ENCODE results near the gene CCDC122. TPM values are rescaled to one million over a fixed set of nuclear protein-coding genes. Genes with fewer than 3 reads are reported as not detected.

The CCDC122 gene
- polyA plus RNA-seq (2013, experiment 1 of 2), result 10.3 TPM
- 11.6 TPM for polyA plus RNA-seq (2013, experiment 2 of 2)

- H2BK5ac ChIP-seq (ENCODE audit: low read length), result no peak within 1 kb of the TSS
- H3K27ac ChIP-seq (replicated peaks; ENCODE audit: low read length), result no peak within 1 kb of the TSS
- peak within 1 kb of the TSS; percentile 96 for H2AFZ ChIP-seq (ENCODE audit: low read length)
- WGBS, 2 donors (ENCODE audit: extremely low coverage in 2 of 2, insufficient read length in 2 of 2, insufficient replicate concordance in 1 of 2), result no CpG with 5 or more reads among the region's 78 CpGs
- H3K4me2 ChIP-seq (ENCODE audit: insufficient read depth, low read length, poor library complexity, severe bottlenecking), result peak within 1 kb of the TSS; percentile 100
- no peak within 1 kb of the TSS for H2AK5ac ChIP-seq (ENCODE audit: low read depth, low read length)
- H3K79me1 ChIP-seq (ENCODE audit: low read depth, low read length), result no peaks in the 10 kb centered on the region
- H2BK12ac ChIP-seq (ENCODE audit: low read length), result no peak within 1 kb of the TSS
- H4K91ac ChIP-seq (ENCODE audit: low read depth, low read length, poor library complexity), result no peak within 1 kb of the TSS
- H3K9ac ChIP-seq (ENCODE audit: low read depth, low read length, poor library complexity), result peak within 1 kb of the TSS; percentile 91
- H3K4me1 ChIP-seq (ENCODE audit: control insufficient read depth in 2 of 2, insufficient read depth in 1 of 2, low read depth in 1 of 2, low read length in 2 of 2), result peaks cover 0 to 4% of the 10 kb centered on the region in 2 donors
- peak; percentile 62 for DNase-seq (ENCODE audit: low spot score)
- no peak within 1 kb of the TSS for H3K4ac ChIP-seq (ENCODE audit: low read length)
- H3K9me3 ChIP-seq (replicated peaks in 1 of 2; ENCODE audit: control insufficient read depth in 2 of 2, insufficient read depth in 1 of 2, low read depth in 1 of 2, low read length in 2 of 2), result no peaks in the 10 kb centered on the region
- peak within 1 kb of the TSS; percentile 90 for H2BK15ac ChIP-seq (ENCODE audit: low read length)
- peak within 1 kb of the TSS; percentile 97 for H3K18ac ChIP-seq (ENCODE audit: low read length)
- H3K23ac ChIP-seq (ENCODE audit: low read depth, low read length, poor library complexity), result peak within 1 kb of the TSS; percentile 82
- peaks cover 3 to 20% (median 12%) of the 10 kb centered on the region in 3 experiments for H3K27me3 ChIP-seq (ENCODE audit: control insufficient read depth in 3 of 3, insufficient read depth in 3 of 3, low read depth in 1 of 3, low read length in 3 of 3)
- peak within 1 kb of the TSS; percentile 71 to 91 for H3K4me3 ChIP-seq (ENCODE audit: low read length in 2 of 2)
- peak within 1 kb of the TSS; percentile 90 for H3K14ac ChIP-seq (ENCODE audit: low read length)
- H4K8ac ChIP-seq (ENCODE audit: low read depth, low read length), result no peak within 1 kb of the TSS
- peak within 1 kb of the TSS; percentile 34 for H2BK120ac ChIP-seq (ENCODE audit: low read depth, low read length)
- H3K36me3 ChIP-seq (replicated peaks in 1 of 2; ENCODE audit: control insufficient read depth in 2 of 2, insufficient read depth in 2 of 2, low read length in 2 of 2), result no peaks in the 10 kb centered on the region
Observed at GRCh38 chr13:43878892-43879754, at the start of gene CCDC122. Gene CCDC122, minus strand, starts transcription at chr13:43879740. Its CDS starts 10,364 bp downstream, at chr13:43869376.

- H2BK120ac ChIP-seq (ENCODE audit: low read depth, low read length), result no peak overlapping the region
- no peak overlapping the region for H2AFZ ChIP-seq (ENCODE audit: low read length)
- no peak overlapping the region for H4K91ac ChIP-seq (ENCODE audit: low read depth, low read length, poor library complexity)
- H4K8ac ChIP-seq (ENCODE audit: low read depth, low read length), result no peak overlapping the region
- H3K27ac ChIP-seq (replicated peaks; ENCODE audit: low read length), result no peak overlapping the region
- H3K9ac ChIP-seq (ENCODE audit: low read depth, low read length, poor library complexity), result no peak overlapping the region
- H3K27me3 ChIP-seq (ENCODE audit: control insufficient read depth in 3 of 3, insufficient read depth in 3 of 3, low read depth in 1 of 3, low read length in 3 of 3), result no peaks in the 10 kb centered on the region
- H2BK12ac ChIP-seq (ENCODE audit: low read length), result no peak overlapping the region
- H3K9me3 ChIP-seq (replicated peaks in 1 of 2; ENCODE audit: control insufficient read depth in 2 of 2, insufficient read depth in 1 of 2, low read depth in 1 of 2, low read length in 2 of 2), result no peaks in the 10 kb centered on the region
- H3K23ac ChIP-seq (ENCODE audit: low read depth, low read length, poor library complexity), result no peak overlapping the region
- H2AK5ac ChIP-seq (ENCODE audit: low read depth, low read length), result no peak overlapping the region
- H3K79me1 ChIP-seq (ENCODE audit: low read depth, low read length), result no peaks in the 10 kb centered on the region
- H3K18ac ChIP-seq (ENCODE audit: low read length), result no peak overlapping the region
- no peak overlapping the region for H2BK15ac ChIP-seq (ENCODE audit: low read length)
- H3K4me3 ChIP-seq (ENCODE audit: low read length in 2 of 2), result no peak overlapping the region
- WGBS, 2 donors (ENCODE audit: extremely low coverage in 2 of 2, insufficient read length in 2 of 2, insufficient replicate concordance in 1 of 2), result no CpG with 5 or more reads among the region's 5 CpGs
- H3K14ac ChIP-seq (ENCODE audit: low read length), result no peak overlapping the region
- H3K4ac ChIP-seq (ENCODE audit: low read length), result no peak overlapping the region
- no peak overlapping the region for H2BK5ac ChIP-seq (ENCODE audit: low read length)
- H3K4me1 ChIP-seq (ENCODE audit: control insufficient read depth in 2 of 2, insufficient read depth in 1 of 2, low read depth in 1 of 2, low read length in 2 of 2), result no peaks in the 10 kb centered on the region
- H3K4me2 ChIP-seq (ENCODE audit: insufficient read depth, low read length, poor library complexity, severe bottlenecking), result no peak overlapping the region
- no peak for DNase-seq (ENCODE audit: low spot score)
- H3K36me3 ChIP-seq (replicated peaks in 1 of 2; ENCODE audit: control insufficient read depth in 2 of 2, insufficient read depth in 2 of 2, low read length in 2 of 2), result no peaks in the 10 kb centered on the region
Observed at GRCh38 chr13:43924549-43925245, 45.2 kb upstream of the CCDC122 start.

GRCh38 chr13:43920965-43921674, 41.6 kb upstream of the CCDC122 start:
- no peak overlapping the region for H3K18ac ChIP-seq (ENCODE audit: low read length)
- no peak overlapping the region for H3K4ac ChIP-seq (ENCODE audit: low read length)
- H3K36me3 ChIP-seq (replicated peaks in 1 of 2; ENCODE audit: control insufficient read depth in 2 of 2, insufficient read depth in 2 of 2, low read length in 2 of 2), result no peaks in the 10 kb centered on the region
- H4K8ac ChIP-seq (ENCODE audit: low read depth, low read length), result no peak overlapping the region
- no peaks in the 10 kb centered on the region for H3K79me1 ChIP-seq (ENCODE audit: low read depth, low read length)
- H3K9ac ChIP-seq (ENCODE audit: low read depth, low read length, poor library complexity), result no peak overlapping the region
- no peak overlapping the region for H2BK15ac ChIP-seq (ENCODE audit: low read length)
- H2AFZ ChIP-seq (ENCODE audit: low read length), result no peak overlapping the region
- H2BK120ac ChIP-seq (ENCODE audit: low read depth, low read length), result no peak overlapping the region
- H2BK5ac ChIP-seq (ENCODE audit: low read length), result no peak overlapping the region
- H3K27ac ChIP-seq (replicated peaks; ENCODE audit: low read length), result no peak overlapping the region
- H3K4me2 ChIP-seq (ENCODE audit: insufficient read depth, low read length, poor library complexity, severe bottlenecking), result no peak overlapping the region
- peaks cover 0 to 3% (median 0%) of the 10 kb centered on the region in 3 experiments for H3K27me3 ChIP-seq (ENCODE audit: control insufficient read depth in 3 of 3, insufficient read depth in 3 of 3, low read depth in 1 of 3, low read length in 3 of 3)
- no peak for DNase-seq (ENCODE audit: low spot score)
- H3K23ac ChIP-seq (ENCODE audit: low read depth, low read length, poor library complexity), result no peak overlapping the region
- WGBS, 2 donors (ENCODE audit: extremely low coverage in 2 of 2, insufficient read length in 2 of 2, insufficient replicate concordance in 1 of 2), result no CpG with 5 or more reads among the region's 1 CpG
- H3K4me3 ChIP-seq (ENCODE audit: low read length in 2 of 2), result no peak overlapping the region
- H4K91ac ChIP-seq (ENCODE audit: low read depth, low read length, poor library complexity), result no peak overlapping the region
- H2AK5ac ChIP-seq (ENCODE audit: low read depth, low read length), result no peak overlapping the region
- H3K9me3 ChIP-seq (replicated peaks in 1 of 2; ENCODE audit: control insufficient read depth in 2 of 2, insufficient read depth in 1 of 2, low read depth in 1 of 2, low read length in 2 of 2), result no peaks in the 10 kb centered on the region
- no peak overlapping the region for H2BK12ac ChIP-seq (ENCODE audit: low read length)
- no peaks in the 10 kb centered on the region for H3K4me1 ChIP-seq (ENCODE audit: control insufficient read depth in 2 of 2, insufficient read depth in 1 of 2, low read depth in 1 of 2, low read length in 2 of 2)
- no peak overlapping the region for H3K14ac ChIP-seq (ENCODE audit: low read length)

Data from neuronal stem cell (in vitro differentiated cells).